IPS-15b (cell line): ENCODE measurements around the gene HOXA1.
A peak's percentile ranks its signal among the peaks of the same experiment; 100 is the strongest.

Source experiments
- H3K27me3 ChIP-seq: one replicate; pipeline ENCODE4 v1.6.1; 2013; ENCODE audit warnings: low read length; ENCODE audit not compliant: control insufficient read depth, insufficient read depth
- H3K36me3 ChIP-seq: one replicate; pipeline ENCODE4 v1.6.1; 2013; ENCODE audit warnings: low read length; ENCODE audit not compliant: control insufficient read depth, insufficient read depth
- H3K4me1 ChIP-seq: one replicate; pipeline ENCODE4 v1.6.1; 2013; ENCODE audit warnings: mild to moderate bottlenecking, low read length; ENCODE audit not compliant: control insufficient read depth, insufficient read depth
- H3K4me3 ChIP-seq: one replicate; pipeline ENCODE4 v1.5.1; 2013; ENCODE audit warnings: low read depth, low read length
- H3K9ac ChIP-seq: one replicate; pipeline ENCODE4 v1.6.1; 2013; ENCODE audit warnings: low read depth, mild to moderate bottlenecking, low read length
- H3K9me3 ChIP-seq: one replicate; pipeline ENCODE4 v1.6.1; 2013; ENCODE audit warnings: mild to moderate bottlenecking, low read length; ENCODE audit not compliant: control insufficient read depth, insufficient read depth

Gene HOXA1

DNA sequence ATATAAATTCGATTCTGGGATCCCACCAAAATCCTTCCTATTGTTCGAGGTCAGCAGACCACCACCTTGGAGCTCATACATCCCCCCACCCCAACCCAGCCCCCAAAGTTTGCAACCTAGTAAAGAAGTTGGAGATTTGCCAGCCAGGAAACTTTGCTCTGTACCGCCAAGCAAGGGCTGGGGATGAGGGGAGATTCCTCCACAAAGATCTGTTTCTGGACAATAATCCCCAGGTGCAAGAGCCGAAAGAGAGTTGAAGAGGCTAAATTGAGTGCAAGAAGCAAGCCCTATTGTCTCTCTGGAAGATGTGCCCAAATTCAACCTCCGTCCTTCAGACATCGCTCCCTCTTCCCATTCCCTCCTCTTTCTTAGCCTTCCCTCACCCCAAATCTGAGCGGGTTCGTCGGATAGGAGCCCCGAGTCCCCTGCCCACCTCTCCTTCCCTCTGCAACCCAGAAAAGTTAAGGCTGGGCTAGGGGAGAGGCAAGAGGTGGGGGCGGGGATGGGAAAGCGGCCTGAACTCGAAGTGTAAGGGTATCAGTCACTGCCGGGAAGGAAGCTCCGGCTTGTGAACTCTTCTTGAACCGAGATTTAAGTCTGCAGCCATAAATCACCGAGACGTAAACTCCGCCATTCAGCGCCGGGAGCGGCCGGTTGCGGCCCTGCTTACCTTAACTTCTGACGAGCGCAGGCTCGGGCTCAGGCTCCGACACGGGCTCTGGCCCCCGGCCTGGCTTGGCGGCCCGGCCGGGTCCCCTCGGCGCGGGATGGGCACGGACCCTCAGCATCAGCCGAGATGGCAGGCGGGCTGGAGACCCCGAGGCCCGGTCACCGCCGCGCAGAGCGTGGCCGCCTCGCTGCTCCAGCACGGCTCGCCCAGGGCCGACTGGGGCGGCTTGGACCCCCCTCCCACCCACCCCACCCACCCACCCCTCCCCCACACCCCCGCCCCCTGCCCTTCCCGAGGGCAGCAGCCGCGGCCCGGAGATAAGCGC lies 17.5 kb upstream of the HOXA1 start:
- Histone ChIP-seq H3K4me1 (peaks cover 3% of the 10 kb centered on the region), H3K27me3 (peaks cover 96% of the 10 kb centered on the region), H3K4me3 (peak overlapping the region; percentile 37), H3K9ac (no peak overlapping the region), H3K9me3 (no peaks in the 10 kb centered on the region), H3K36me3 (no peaks in the 10 kb centered on the region)

DNA sequence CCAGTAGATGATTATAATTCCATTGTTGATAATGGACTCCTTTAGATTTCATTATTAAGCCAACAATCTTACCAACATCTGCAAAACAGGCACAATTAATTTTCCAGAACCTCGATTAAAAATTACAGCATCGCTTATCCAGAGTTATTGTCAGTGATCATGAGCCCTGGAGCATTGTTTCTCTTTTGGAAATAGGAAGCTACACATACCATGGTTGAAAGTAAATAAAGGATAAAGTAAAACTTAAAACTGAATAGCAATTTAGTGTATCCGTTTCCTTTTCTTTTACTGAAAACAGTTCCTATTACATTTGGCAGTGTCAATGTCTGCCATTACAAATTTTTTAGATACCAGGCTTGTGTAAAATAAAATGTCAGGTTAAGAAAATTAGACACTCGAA lies 16.6 kb upstream of the HOXA1 start:
- H3K9me3 ChIP-seq = no peaks in the 10 kb centered on the region
- no peak overlapping the region for H3K4me3 ChIP-seq
- no peak overlapping the region for H3K9ac ChIP-seq
- peaks cover 3% of the 10 kb centered on the region for H3K4me1 ChIP-seq
- peaks cover 95% of the 10 kb centered on the region for H3K27me3 ChIP-seq
- H3K36me3 ChIP-seq = no peaks in the 10 kb centered on the region

DNA sequence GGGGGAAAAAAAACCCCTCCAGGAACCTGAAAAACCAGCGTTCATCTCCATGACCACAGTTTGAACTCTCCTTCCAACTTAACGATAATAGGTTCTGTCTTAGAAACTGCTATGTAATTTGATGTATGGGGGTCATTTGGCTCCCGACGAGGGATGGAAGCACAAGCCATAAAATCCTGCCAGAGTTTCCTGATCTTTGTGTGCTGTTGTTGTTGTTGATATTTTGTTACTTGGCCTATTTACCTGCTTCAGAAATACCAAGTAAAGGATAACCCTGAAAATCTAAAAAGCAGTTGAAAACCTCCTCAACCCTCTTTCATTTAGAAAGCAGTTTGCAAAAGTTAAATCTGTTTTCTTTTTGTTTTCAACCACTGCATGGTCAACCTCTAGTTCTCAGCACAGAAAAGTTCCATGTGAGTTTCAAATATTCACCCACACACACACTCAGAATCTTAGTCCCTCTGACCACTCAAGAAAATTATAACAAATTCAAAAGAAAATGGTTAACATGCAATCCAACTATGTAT lies 16.0 kb upstream of the HOXA1 start:
- Histone ChIP-seq H3K36me3 (no peaks in the 10 kb centered on the region), H3K9ac (no peak overlapping the region), H3K27me3 (peaks cover 95% of the 10 kb centered on the region), H3K4me1 (peaks cover 3% of the 10 kb centered on the region), H3K4me3 (no peak overlapping the region), H3K9me3 (no peaks in the 10 kb centered on the region)

DNA sequence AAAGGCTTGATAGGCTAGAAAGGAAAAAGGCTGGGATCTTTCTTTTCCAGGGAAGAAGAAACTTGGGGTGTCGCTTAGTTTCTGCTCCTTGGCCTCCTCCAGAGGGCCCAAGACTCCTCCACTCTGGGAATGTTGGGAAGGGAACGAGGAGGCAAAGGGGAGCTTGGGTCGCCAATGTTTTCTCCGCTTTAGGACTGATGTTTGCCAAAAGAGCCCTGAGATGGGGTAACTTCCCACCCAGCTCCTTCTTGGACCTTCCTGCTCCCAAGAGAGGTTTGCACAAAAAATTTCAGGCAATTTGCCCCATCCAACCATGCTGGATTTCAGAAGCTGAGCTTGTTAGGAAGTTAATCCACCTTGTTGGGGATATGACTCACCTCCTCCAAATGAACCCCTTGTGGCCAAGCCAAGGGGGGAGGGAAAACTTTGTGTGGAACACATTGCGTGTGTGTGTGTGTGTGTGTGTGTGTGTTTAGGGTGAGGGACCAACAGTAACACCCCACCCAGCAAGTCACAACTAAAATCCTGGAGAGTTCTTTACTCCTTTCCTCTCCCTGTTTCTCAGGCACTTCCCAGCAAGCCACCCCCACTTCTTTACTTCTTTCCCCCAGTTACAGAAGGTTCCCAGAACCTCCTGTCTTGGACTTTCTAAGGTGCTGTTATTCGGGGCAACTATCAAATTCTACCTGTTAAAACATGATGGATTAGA lies 15.4 kb upstream of the HOXA1 start:
- Histone ChIP-seq H3K4me1 (peaks cover 3% of the 10 kb centered on the region), H3K9me3 (no peaks in the 10 kb centered on the region), H3K27me3 (peaks cover 95% of the 10 kb centered on the region), H3K4me3 (peak overlapping the region; percentile 68), H3K9ac (no peak overlapping the region), H3K36me3 (no peaks in the 10 kb centered on the region)

DNA sequence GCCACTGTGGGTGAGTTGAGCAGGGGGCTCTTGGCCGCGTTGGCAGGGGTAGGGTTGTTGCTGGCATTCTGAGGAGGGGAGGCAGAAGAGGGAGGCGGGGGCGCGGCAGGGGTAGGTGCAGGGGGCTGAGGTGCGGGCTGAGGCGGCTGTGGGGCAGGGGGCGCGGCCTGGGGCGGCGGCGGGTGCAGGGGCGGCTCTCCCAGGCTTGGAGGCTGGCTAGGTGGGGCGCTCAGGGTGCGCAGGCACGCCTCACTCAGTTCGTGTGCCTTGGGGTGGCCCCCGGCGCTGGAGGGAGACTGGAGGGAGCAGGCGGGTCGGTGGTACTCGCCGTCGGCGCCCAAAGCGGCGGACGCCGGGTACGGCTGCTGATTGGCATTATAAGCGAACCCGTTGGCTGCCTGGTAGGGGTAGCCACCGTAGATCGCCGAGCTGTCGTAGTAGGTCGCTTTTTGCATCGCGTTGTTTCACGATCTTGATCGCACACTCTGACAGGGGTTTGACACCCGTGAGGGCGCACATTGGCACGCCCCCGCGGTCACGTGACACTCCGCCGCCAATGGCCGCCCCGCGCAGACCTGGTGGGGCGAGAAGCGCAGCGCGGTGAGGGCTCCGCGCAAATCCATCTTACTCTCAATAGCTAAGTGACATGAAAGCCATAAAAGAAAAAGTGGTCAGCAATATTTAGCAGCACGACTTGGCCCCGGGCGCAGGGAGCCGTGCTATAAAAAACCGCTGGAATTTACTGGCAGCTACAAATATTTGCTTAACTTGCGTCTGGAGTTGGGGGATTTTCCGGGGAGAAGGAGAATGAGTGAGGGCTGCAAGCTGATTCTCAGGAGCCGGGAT lies 14.6 kb upstream of the HOXA1 start:
- Histone ChIP-seq H3K4me1 (peaks cover 3% of the 10 kb centered on the region), H3K36me3 (no peaks in the 10 kb centered on the region), H3K4me3 (peak overlapping the region; percentile 68), H3K9me3 (no peaks in the 10 kb centered on the region), H3K9ac (no peak overlapping the region), H3K27me3 (peaks cover 95% of the 10 kb centered on the region)

DNA sequence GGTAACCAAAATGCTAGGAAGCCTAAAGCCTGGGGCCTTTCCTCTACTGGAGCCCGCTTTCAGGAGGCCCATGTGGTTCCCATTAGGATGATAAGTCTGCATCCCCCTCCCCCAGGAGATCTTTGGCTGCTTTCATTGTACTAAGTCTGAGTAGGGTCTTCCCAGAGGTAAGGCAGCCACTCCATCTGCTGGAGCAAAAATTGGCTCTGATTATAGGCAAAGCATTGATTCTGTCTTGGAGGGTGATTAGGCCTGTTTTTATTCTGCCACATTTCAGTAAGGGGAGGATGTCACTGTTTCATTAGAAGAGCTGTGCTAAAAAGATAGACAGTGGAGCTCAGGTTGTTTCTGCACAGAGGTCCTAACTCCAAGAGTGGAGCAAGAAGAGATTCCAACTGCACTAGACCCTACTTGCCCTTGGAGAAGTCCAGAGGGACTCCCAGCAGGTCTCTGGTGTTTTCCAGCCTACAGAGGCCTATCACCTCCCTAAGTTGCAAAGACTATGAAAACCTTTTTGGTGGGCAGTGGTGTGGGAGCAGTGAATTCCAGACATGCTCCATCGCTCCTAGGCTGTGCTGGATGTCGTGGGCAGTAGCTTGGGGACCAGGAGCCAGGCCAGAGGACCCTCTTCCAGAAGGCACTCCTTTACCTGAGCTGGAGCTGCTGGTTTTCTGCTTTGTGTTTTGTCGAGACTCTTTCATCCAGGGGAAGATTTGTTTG lies 13.8 kb upstream of the HOXA1 start:
- Histone ChIP-seq H3K27me3 (peaks cover 96% of the 10 kb centered on the region), H3K4me1 (peaks cover 3% of the 10 kb centered on the region), H3K9ac (no peak overlapping the region), H3K9me3 (no peaks in the 10 kb centered on the region), H3K4me3 (peak overlapping the region; percentile 19), H3K36me3 (no peaks in the 10 kb centered on the region)

DNA sequence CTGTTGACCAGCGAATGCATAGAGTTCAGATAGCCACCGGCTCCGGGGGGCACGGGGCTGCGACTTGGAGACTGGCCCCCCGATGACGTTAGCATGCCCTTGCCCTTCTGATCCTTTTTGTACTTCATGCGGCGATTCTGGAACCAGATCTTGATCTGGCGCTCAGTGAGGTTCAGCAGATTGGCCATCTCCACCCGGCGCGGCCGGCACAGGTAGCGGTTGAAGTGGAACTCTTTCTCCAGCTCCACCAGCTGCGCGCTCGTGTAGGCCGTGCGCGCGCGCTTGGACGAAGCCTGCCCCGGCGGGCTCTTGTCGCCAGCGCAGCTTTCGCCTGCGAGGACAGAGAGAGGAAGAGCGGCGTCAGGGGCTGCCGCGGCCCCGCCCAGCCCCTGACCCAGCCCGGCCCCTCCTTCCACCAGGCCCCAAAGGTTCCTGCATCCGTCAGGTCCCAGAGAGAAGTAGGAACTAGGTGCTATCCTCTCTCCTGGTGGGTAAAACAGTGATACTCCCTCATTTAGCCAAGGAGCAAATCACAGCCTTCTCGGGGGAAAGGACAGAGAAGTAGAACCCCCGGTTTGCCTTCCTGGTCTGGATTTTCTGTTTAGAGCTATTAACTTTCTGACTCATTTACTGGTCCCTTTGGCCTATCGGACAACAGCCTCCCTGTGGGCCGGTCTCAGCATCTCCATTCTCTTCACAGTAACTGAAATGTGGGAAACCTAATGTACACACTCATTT lies 12.8 kb upstream of the HOXA1 start:
- Histone ChIP-seq H3K36me3 (no peaks in the 10 kb centered on the region), H3K4me3 (peak overlapping the region; percentile 39), H3K9me3 (no peaks in the 10 kb centered on the region), H3K4me1 (peaks cover 3% of the 10 kb centered on the region), H3K9ac (no peak overlapping the region), H3K27me3 (peaks cover 99% of the 10 kb centered on the region)

DNA sequence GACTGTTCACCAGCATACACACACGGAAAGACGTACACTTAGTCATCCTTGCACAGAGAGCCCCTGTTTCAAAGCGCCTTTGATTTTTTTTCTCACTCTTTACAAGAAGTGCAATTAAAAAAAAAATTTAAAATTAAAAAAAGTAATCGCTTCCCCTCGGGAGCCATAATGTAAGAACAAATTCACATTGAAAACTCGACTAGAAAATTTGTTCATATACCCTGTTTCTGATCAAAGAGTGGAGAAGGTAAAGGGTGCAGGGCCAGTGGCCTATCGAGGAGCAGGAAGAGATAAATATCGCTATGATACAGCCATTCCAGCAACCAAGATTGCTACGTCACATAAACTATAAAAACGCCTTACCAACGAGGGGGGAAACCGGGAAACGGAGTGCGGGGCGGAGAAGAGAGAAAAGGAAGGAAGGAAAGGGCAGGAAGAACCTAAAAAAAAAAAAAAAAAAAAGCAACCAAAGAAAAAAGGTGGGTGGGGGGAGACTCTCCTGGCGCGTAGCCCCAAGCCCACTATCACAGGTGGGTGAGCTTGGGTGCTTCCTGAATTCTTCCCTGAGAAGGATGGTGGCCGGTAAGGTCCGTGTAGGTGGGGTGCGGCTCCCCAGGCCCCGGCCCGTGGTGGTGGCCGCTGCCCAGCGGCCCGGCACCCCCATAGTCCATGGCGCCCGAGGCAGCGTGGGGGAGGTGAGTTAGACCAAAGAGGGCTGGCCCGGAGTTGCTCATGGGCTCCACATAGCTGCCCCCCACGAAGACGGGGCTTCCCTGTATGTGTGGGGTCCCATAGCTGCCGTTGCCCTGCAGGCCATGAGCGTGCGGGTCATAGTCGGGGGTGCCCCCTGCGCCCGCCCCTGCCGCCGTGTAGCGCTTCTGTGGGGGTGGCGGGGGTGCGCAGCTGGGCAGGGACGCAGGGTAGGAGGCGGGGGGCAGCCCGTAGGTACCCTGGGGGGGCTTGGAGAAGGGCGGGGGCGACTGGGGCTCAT lies 11.9 kb upstream of the HOXA1 start:
- H3K27me3 ChIP-seq = peaks cover 99% of the 10 kb centered on the region
- no peaks in the 10 kb centered on the region for H3K9me3 ChIP-seq
- no peaks in the 10 kb centered on the region for H3K36me3 ChIP-seq
- H3K4me3 ChIP-seq = peak overlapping the region; percentile 26
- no peak overlapping the region for H3K9ac ChIP-seq
- H3K4me1 ChIP-seq = no peaks in the 10 kb centered on the region

DNA sequence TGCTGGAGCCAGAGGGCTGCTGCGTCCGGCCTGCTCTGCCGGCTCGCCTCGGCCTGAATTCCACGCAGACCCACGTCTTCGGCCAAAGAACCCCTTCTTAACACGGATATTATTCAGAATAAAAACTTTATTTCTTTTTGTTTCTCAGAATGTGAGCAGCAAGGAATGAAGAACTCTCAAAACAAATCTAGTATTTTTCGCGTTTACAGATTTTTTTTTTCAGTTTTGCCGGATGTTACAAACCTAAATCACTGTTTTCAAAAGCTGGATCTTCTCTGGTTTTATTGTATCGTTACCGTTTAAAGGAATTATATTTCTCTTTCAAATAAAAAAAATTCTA lies 11.1 kb upstream of the HOXA1 start:
- Histone ChIP-seq H3K9ac (no peak overlapping the region), H3K36me3 (no peaks in the 10 kb centered on the region), H3K4me1 (no peaks in the 10 kb centered on the region), H3K4me3 (peak overlapping the region; percentile 35), H3K9me3 (no peaks in the 10 kb centered on the region), H3K27me3 (peaks cover 99% of the 10 kb centered on the region)
